HG03159 (cell line): Measurements from ENCODE around the gene SPECC1L.
A peak's percentile ranks its signal among the peaks of the same experiment; 100 is the strongest.
"Not testable (repeated sequence)": the region's sequence is repeated elsewhere in the genome, so short reads cannot be mapped to it uniquely, and the experiment has no call there.

Experiments
- ATAC-seq: cut with Tn5 transposase; IDR thresholded peaks from one replicate; pipeline ENCODE4 v1.9.1; 2021; ENCODE audit warnings: mild to moderate bottlenecking, moderate library complexity; ENCODE audit not compliant: unreplicated experiment

SPECC1L gene, protein sequence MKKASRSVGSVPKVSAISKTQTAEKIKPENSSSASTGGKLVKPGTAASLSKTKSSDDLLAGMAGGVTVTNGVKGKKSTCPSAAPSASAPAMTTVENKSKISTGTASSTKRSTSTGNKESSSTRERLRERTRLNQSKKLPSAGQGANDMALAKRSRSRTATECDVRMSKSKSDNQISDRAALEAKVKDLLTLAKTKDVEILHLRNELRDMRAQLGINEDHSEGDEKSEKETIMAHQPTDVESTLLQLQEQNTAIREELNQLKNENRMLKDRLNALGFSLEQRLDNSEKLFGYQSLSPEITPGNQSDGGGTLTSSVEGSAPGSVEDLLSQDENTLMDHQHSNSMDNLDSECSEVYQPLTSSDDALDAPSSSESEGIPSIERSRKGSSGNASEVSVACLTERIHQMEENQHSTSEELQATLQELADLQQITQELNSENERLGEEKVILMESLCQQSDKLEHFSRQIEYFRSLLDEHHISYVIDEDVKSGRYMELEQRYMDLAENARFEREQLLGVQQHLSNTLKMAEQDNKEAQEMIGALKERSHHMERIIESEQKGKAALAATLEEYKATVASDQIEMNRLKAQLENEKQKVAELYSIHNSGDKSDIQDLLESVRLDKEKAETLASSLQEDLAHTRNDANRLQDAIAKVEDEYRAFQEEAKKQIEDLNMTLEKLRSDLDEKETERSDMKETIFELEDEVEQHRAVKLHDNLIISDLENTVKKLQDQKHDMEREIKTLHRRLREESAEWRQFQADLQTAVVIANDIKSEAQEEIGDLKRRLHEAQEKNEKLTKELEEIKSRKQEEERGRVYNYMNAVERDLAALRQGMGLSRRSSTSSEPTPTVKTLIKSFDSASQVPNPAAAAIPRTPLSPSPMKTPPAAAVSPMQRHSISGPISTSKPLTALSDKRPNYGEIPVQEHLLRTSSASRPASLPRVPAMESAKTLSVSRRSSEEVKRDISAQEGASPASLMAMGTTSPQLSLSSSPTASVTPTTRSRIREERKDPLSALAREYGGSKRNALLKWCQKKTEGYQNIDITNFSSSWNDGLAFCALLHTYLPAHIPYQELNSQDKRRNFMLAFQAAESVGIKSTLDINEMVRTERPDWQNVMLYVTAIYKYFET

DNA sequence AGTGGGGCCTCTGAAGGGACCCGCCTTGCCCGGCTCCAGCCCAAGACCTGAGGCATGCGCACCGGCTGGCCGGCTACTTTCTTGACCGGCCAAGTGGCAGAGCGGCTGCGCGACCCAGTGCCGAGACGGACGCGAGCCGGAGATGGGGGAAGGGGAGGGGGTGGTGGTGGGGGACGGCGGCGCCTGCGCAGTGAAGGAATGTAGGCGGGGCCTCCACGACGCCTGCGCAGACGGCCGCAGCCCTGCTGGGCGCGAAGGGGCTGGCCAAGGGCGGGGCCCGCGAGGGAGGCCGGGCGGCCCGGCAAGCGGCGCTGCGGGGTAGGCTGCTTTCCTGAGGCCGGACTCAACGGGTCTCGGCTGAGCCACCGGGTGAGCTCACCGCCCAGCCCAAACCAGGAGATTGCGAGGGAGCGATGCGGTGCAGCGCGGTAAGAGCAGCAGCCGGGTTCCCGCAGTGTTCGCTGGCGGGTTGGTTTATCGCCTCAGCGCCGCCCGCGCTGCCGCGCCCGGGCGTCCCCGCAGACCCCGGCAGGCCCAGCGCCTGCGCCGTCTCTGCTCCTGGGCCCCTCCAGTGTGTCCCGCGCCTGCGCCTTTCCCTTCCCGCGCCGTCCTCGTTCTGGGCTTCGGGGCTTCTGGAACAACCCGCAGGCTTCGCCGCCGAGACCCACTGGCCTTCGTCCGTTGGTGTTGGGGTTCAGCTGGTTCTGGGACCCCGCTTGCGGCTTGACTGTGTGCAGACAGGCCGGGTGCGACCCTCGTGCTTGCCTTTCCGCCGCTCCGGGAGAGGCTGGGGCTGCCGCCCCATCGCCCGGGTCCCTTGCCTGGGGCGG lies at the start of gene SPECC1L:
TSS of gene SPECC1L (plus strand) at position 276 of the 830 bp plus-strand sequence. CDS start 31,401 bp downstream, outside the sequence.
- ATAC-seq = peak; percentile 83

DNA sequence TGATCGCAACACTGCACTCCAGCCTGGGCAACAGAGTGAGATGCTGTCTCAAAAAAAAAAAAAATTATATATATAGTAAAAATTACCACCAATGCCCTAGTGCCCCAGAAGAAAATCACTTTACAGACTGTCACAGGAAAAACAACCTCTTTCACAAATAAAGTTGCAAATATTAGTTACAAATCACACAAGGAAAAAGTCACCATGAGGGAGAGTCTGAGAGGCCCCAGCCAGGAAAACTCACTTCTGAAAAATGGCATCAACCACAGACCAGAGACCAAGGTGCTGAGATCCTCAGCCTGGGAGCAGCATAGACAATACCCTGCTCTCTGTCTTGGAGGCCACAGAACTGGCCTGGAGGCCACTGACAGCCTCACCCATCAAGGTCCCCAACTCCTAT lies 46.2 kb upstream of the SPECC1L start:
- ATAC-seq = no peak

DNA sequence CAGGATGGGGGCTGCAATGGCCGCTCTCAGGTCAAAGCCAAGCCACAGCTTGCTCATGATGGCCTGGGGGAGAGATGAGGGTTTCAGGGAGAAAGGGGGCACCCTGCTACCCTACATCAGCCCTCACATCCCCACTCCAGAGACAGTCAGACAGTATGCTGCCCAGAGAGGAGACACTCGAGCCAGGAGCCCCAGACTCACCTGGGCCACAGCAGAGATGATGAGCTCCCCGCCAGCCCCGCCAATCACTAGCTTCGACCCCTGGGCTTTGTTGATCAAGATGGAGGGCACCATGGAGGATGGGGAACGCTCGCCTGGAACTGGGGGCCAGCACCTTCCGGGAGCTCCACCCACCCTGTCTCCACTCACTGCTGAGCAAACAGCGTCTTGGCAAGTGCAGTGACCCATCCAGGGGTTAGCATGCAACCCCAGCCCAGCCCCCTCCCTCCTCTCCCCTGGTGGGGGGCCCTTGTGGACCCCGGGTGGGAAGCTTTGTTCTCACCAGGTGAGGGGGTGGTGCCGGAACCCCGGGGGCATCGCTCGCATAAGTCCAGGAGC lies 45.5 kb upstream of the SPECC1L start:
- ATAC-seq = no peak

GRCh38 chr22:24225951-24226350 lies 44.7 kb upstream of the SPECC1L start:
- no peak for ATAC-seq

DNA sequence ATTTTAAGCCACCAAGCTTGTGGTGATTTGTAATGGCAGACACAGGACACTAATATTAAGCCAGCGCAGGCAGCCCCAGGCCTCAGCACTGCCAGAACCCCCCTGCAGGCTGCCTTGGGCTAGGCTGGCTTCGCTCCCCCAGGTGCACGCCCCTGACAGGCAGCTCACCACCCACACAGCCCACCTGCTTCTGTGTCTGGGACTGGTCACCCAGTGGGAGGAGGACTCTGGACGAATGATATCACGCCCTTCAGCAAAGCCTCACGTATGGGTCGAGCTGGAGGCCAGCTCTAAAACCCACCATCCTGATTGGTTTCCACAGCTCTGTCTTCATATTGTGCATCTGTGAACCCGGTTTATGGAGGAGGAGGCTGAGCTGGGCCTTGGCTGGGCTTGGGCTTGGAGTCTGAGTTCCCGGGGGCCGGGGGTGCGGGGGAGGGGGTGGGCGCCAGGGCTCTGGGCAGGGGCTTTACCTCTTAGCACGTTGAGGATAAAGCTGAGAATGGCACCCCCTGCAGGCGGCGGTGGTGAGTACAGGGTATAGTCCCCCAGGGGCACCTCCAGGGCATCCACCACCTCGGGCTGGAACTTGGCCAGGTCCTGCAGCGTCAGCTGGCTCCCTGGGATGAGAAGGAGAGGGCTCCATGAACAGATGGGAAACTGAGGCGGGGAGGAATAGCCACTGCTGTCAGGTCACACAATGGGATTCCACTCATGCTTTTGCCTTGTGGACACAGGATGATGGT lies 39.5 kb upstream of the SPECC1L start:
- no peak for ATAC-seq

GRCh38 chr22:24231706-24232105 lies 38.9 kb upstream of the SPECC1L start:
- no peak for ATAC-seq

GRCh38 chr22:24232124-24232523 lies 38.5 kb upstream of the SPECC1L start:
- ATAC-seq = no peak

- ATAC-seq = no peak
Measured at GRCh38 chr22:24232725-24233124, 37.9 kb upstream of the SPECC1L start.

DNA sequence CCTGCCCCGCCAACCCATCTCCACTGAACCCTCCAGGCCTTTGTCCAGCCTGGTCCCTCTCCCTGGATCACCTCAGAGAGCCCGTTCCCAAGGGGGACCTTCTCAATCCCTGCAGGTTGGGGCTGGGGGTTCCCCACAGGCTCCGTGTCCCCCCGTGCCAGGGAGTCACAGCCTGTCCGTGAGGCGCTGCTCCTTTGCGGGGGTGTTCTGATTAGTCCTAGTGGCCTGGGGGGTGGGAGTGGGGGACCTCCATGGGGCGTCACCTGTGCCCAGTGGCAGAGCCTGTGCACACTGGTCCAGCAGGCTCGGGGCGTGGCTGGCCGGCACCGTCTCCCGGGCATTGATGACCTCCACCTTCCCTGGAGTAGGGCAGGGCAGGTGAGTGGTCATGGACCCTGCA lies 37.4 kb upstream of the SPECC1L start:
- no peak for ATAC-seq

- no peak for ATAC-seq
Measured at GRCh38 chr22:24233816-24234215, 36.8 kb upstream of the SPECC1L start.

- no peak for ATAC-seq
Measured at GRCh38 chr22:24235315-24235714, 35.3 kb upstream of the SPECC1L start.

- ATAC-seq = no peak
Measured at GRCh38 chr22:24236656-24237055, 34.0 kb upstream of the SPECC1L start.

DNA sequence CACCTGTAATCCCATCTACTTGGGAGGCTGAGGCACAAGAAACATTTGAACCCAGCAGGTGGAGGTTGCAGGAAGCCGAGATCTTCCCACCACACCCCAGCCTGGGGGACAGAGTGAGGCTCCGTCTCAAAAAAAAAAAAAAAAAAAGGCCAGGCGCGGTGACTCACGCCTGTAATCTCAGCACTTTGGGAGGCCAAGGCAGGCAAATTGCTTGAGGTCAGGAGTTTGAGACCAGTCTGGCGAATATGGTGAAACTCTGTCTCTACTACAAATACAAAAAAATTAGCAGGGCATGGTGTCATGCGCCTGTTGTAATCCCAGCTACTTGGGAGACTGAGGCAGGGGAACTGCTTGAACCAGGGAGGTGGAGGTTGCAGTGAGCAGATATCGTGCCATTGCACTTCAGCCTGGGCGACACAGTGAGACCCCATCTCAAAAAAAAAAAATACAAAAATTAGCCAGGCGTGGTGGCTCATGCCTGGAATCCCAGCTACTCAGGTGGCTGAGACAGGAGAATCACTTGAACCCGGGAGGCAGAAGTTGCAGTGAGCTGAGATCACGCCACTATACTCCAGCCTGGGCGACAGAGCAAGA lies 32.4 kb upstream of the SPECC1L start:
- ATAC-seq = not testable (repeated sequence)

DNA sequence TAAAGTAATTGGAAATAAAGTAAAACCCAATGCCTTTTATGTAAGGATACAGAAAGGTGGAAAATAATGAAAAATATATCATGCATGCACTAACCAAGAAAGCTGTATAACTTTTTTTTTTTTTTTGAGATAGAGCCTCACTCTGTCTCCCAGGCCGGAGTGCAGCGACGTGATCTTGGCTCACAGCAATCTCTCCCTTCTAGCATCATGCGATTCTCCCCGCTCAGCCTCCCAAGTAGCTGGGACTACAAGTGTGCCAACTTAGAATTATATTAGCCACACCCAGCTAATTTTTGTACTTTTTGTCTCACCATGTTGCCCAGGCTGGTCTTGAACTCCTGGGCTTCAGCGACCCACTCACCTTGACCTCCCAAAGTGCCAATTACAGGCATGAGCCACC lies 30.2 kb upstream of the SPECC1L start:
- ATAC-seq = no peak

DNA sequence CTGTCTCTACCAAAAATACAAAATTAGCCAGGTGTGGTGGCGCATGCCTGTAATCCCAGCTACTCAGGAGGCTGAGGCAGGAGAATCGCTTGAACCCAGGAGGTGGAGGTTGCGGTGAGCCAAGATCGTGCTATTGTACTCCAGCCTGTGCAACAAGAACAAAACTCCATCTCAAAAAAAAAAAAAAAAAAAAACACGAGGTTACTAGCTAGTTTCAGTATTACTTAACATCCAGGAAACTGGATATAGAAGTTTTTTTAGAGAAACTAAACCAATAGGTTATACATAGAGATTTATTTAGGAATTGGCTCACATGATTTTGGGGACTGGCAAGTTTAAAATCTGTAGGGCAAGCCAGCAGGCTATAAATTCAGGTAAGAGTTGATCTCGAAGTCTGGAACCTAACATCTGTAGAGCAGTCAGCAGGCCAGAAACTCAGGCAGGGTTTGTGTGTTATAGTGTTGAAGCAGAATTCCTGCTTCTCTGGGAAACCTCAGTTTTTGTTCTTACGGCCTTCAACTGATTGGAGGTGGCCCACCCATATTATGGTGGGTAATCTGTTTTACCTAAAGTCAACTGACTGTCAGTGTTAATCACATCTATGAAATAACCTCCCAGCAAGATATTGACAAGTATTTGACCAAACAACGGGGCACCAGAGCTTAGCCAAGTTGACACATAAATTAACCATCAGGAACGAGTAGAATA lies 29.5 kb upstream of the SPECC1L start:
- not testable (repeated sequence) for ATAC-seq

GRCh38 chr22:24243417-24243816 lies 27.2 kb upstream of the SPECC1L start:
- ATAC-seq = not testable (repeated sequence)

DNA sequence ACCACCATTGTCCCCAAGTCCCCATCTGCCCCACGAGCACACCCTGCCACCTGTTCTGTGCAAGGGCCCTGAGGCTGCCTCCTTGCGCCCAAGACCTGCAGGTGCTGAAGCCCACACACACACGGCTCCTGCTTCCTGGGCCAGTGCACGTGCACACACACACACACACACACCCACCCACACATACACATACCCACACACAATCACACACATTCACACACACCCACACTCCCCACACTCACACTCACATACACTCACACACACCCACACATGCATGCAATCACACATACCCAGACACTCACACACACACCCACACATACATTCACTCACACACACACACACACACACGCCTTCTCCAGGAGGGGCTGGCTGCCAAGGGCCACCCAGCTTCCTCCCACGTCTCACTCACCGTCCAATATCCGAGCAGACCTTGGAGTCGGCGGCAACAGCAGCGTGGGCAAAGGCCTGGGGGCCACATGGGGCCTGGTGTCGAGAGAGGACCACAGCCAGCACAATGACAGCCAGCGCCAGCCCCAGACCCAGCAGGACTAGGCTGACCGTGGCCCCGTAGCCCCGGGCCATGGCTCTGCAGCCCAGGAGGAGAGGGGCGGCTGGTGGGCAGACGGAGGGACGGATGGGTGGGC lies 26.4 kb upstream of the SPECC1L start:
- ATAC-seq = no peak

- ATAC-seq = not testable (repeated sequence)
Measured at GRCh38 chr22:24245030-24245431, 25.6 kb upstream of the SPECC1L start, which contains the start of gene GGT5. Gene GGT5, minus strand, starts transcription at chr22:24245082. Its CDS starts 357 bp downstream, at chr22:24244725.
